Renal pelvis (tissue), 4 donors: ENCODE data around the gene CCZ1B. TPM values are rescaled to one million over a fixed set of nuclear protein-coding genes. Genes with fewer than 3 reads are reported as not detected.
"Not testable (repeated sequence)": the region's sequence is repeated elsewhere in the genome, so short reads cannot be mapped to it uniquely, and the experiment has no call there.

ENCODE experiments used
- DNase-seq: peaks from one replicate; pipeline ENCODE4 v3.0.0-alpha.2; 2013
- polyA plus RNA-seq, 3 donors: library from polyadenylated mRNA; unstranded; fragments of 120-200 nt; gene quantifications; one replicate each; pipeline ENCODE4 v1.2.1, GENCODE V29; 2013; ENCODE audit not compliant: insufficient read length in 3 of 3

CCZ1B gene
- polyA plus RNA-seq, 3 donors, result 51.2 to 102 (median 81.6) TPM

GRCh38 chr7:6842278-6842921, 16.3 kb upstream of the CCZ1B start:
- not testable (repeated sequence) for DNase-seq

- DNase-seq, result not testable (repeated sequence)
These were observed 11.0 kb upstream of the CCZ1B start for GRCh38 chr7:6837081-6837480.

GRCh38 chr7:6835521-6835920, 9.4 kb upstream of the CCZ1B start:
- DNase-seq, result not testable (repeated sequence)

- DNase-seq, result no peak
These were observed 7.6 kb upstream of the CCZ1B start for GRCh38 chr7:6833636-6834035.

GRCh38 chr7:6831018-6831725, 5.1 kb upstream of the CCZ1B start:
- DNase-seq, result no peak

GRCh38 chr7:6830026-6830425, 4.0 kb upstream of the CCZ1B start:
- DNase-seq, result not testable (repeated sequence)

- not testable (repeated sequence) for DNase-seq
These were observed 3.5 kb upstream of the CCZ1B start for GRCh38 chr7:6829616-6830015.

GRCh38 chr7:6827180-6827579, 1.1 kb upstream of the CCZ1B start:
- not testable (repeated sequence) for DNase-seq

- not testable (repeated sequence) for DNase-seq
These were observed 594 bp downstream of the CCZ1B start for GRCh38 chr7:6825236-6826125.

GRCh38 chr7:6821622-6822021, 4.5 kb downstream of the CCZ1B start:
- DNase-seq, result not testable (repeated sequence)

- not testable (repeated sequence) for DNase-seq
These were observed 10.6 kb downstream of the CCZ1B start for GRCh38 chr7:6815470-6815869.

GRCh38 chr7:6813011-6813410, 13.1 kb downstream of the CCZ1B start:
- DNase-seq, result not testable (repeated sequence)

- DNase-seq, result not testable (repeated sequence)
These were observed 18.1 kb downstream of the CCZ1B start for GRCh38 chr7:6807959-6808358.

- not testable (repeated sequence) for DNase-seq
These were observed 18.6 kb downstream of the CCZ1B start for GRCh38 chr7:6807393-6807918.

GRCh38 chr7:6800331-6800730, 25.7 kb downstream of the CCZ1B start:
- DNase-seq, result not testable (repeated sequence)

- not testable (repeated sequence) for DNase-seq
These were observed 26.2 kb downstream of the CCZ1B start for GRCh38 chr7:6799887-6800286.

- DNase-seq, result not testable (repeated sequence)
These were observed 28.0 kb downstream of the CCZ1B start for GRCh38 chr7:6798047-6798446.

- DNase-seq, result not testable (repeated sequence)
These were observed 28.9 kb downstream of the CCZ1B start for GRCh38 chr7:6797218-6797617.

- DNase-seq, result not testable (repeated sequence)
These were observed 31.8 kb downstream of the CCZ1B start for GRCh38 chr7:6794276-6794675.

GRCh38 chr7:6792113-6792872, 33.8 kb downstream of the CCZ1B start:
- DNase-seq, result peak; percentile 21

GRCh38 chr7:6789353-6789752, 36.7 kb downstream of the CCZ1B start:
- DNase-seq, result not testable (repeated sequence)
